Activated naive CD4-positive, alpha-beta T cell treated with anti-CD3 and anti-CD28 coated beads, Interleukin-2, amount 10 ng/mL, durations not matched to agents 7 days and 5 days (primary cell): ENCODE results near the gene RPS19.

Experiments used
- CTCF ChIA-PET: fragments of 350-600 bp; sonication (Branson Sonifier 250); formaldehyde crosslinking; loops from one replicate; lab custom pipeline; 2021; ENCODE audit warnings: antibody characterized with exemption; lab: Charles Lee
- DNase-seq: peaks from one replicate; pipeline ENCODE4 v3.0.0-alpha.2; 2020
- H3K27ac Mint-ChIP-seq: one replicate; pipeline ENCODE4 v1.8.0; 2021; ENCODE audit warnings: mild to moderate bottlenecking, moderate library complexity, mixed read lengths
- H3K27me3 Mint-ChIP-seq: one replicate; pipeline ENCODE4 v1.8.0; 2021; ENCODE audit warnings: mild to moderate bottlenecking, mixed read lengths
- H3K36me3 Mint-ChIP-seq: one replicate; pipeline ENCODE4 v1.8.0; 2021; ENCODE audit warnings: mixed read lengths
- H3K4me1 Mint-ChIP-seq: one replicate; pipeline ENCODE4 v1.8.0; 2021; ENCODE audit warnings: mixed read lengths
- H3K4me3 Mint-ChIP-seq: one replicate; pipeline ENCODE4 v1.8.0; 2021; ENCODE audit warnings: mild to moderate bottlenecking, moderate library complexity, mixed read lengths
- H3K9me3 Mint-ChIP-seq: one replicate; pipeline ENCODE4 v1.8.0; 2021; ENCODE audit warnings: mixed read lengths

RPS19 gene

DNA sequence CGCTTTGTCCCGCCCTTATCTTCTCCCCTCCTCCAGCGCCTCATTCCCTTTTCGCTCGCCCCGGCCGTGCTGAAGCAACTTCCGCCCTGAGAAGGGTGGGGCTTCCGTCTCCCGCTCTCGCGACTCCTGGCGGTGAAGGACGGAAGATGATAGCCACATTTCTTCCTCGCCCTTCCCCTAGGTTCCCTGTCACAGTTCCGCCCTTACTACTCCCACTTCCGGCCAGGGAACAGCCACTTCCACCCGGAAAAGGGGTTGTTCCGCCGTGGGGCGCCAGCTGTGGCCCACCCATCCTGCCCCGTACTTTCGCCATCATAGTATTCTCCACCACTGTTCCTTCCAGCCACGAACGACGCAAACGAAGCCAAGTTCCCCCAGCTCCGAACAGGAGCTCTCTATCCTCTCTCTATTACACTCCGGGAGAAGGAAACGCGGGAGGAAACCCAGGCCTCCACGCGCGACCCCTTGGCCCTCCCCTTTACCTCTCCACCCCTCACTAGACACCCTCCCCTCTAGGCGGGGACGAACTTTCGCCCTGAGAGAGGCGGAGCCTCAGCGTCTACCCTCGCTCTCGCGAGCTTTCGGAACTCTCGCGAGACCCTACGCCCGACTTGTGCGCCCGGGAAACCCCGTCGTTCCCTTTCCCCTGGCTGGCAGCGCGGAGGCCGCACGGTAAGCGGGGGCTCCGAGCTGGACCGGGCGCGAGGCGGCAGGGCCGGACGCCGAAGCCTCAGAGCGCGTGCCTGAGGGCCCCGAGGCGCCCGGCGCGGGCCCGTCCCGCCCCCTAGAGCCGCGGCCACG, at the start of gene RPS19:
TSS of gene RPS19 (plus strand) at position 638 of the 801 bp plus-strand sequence. CDS start 520 bp downstream, outside the sequence.
- Mint-ChIP-seq H3K4me3 (peak within 1 kb of the TSS; percentile 82), H3K4me1 (peaks cover 46% of the 10 kb centered on the region), H3K9me3 (no peaks in the 10 kb centered on the region), H3K27me3 (peaks cover 4% of the 10 kb centered on the region), H3K27ac (peak within 1 kb of the TSS; percentile 92), H3K36me3 (peaks cover 40% of the 10 kb centered on the region)
- DNase-seq: peak; percentile 98
- CTCF ChIA-PET: interaction anchor here (0.8 to 3.9 kb wide), 9 partner anchors 11 to 190 kb away, joined by 3 to 37 read pairs (median 5); partner anchors contain the start of gene RABAC1

DNA sequence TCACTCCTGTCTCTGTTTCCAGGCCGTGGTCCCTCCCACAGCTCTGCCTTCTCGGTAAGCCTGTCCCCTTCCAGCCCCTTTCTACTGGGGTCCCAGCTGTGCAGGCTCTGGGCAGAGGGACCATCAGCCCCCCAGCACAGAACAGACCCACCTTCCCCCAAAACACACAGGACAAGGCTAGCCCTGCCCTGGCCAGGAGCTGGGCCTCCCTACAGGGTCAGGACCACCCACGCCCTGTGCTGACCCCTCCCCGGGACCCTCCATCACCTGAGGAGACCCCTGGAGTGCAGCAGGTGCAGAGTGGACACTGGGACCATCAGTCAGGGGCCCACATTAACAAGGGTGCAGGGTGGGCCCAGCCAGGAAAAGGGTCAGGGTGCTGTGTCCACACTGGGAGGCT, 49.8 kb upstream of the RPS19 start:
- CTCF ChIA-PET: interaction anchor here (1.1 to 2.0 kb wide), 4 partner anchors 10 to 57 kb away, joined by 3 to 11 read pairs (median 6); partner anchors contain the start of gene CEACAM3
- Mint-ChIP-seq H3K27me3 (peaks cover 26% of the 10 kb centered on the region), H3K27ac (no peak overlapping the region), H3K4me3 (no peak overlapping the region), H3K4me1 (peaks cover 7% of the 10 kb centered on the region), H3K9me3 (no peaks in the 10 kb centered on the region), H3K36me3 (no peaks in the 10 kb centered on the region)
- DNase-seq: no peak

DNA sequence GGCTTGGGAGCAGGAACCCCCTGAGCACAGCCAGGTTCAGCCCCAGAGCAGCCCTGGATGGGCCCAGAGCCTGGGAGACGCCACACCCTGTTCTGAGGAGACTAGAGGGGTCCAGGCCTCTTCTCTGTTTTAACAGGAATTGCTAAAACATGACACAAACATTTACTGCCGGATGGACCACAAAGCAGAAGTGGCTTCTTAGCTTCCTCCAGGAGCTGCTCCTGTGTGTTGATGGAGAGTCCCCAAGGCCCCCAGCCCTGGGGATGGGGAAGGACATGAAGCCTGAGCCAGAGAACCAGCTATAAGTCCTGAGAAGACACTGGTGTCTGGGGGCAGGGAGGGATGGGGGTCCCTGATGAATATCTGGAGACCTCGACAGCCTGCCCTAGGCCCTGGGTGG, 49.0 kb upstream of the RPS19 start:
- no peaks in the 10 kb centered on the region for H3K36me3 Mint-ChIP-seq
- H3K4me3 Mint-ChIP-seq: no peak overlapping the region
- H3K4me1 Mint-ChIP-seq: peaks cover 9% of the 10 kb centered on the region
- CTCF ChIA-PET: interaction anchor here (1.1 to 2.0 kb wide), 5 partner anchors 10 to 58 kb away, joined by 3 to 11 read pairs (median 4); partner anchors contain the start of gene CEACAM3
- no peak overlapping the region for H3K27ac Mint-ChIP-seq
- no peak for DNase-seq
- H3K9me3 Mint-ChIP-seq: no peaks in the 10 kb centered on the region
- H3K27me3 Mint-ChIP-seq: peaks cover 26% of the 10 kb centered on the region

DNA sequence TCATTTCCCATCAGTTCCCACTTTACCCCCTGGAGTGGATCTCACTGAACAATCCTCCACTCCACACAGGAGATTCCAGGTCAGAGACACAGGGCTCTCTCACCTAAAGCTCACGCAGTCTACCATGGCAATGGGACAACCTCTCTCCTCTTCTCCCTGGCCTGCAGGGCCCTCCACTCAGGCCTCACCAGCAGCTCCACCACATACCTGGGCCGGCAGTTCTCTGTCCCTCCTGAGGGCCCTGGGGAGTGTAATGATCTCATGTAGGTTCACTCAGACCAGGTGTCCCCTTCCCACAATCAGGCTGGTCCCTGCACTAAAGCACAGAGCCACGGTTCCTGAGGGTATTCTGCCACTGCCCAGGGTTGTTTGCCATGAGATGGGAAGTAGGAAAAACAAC, 48.1 kb upstream of the RPS19 start:
- DNase-seq: no peak
- H3K27me3 Mint-ChIP-seq: peaks cover 26% of the 10 kb centered on the region
- no peak overlapping the region for H3K27ac Mint-ChIP-seq
- H3K36me3 Mint-ChIP-seq: no peaks in the 10 kb centered on the region
- H3K4me1 Mint-ChIP-seq: peaks cover 9% of the 10 kb centered on the region
- H3K9me3 Mint-ChIP-seq: no peaks in the 10 kb centered on the region
- no peak overlapping the region for H3K4me3 Mint-ChIP-seq
- CTCF ChIA-PET: interaction anchor here (1.4 kb wide), 1 partner anchor 24 kb away, joined by 4 read pairs; no protein-coding TSS in a partner anchor

DNA sequence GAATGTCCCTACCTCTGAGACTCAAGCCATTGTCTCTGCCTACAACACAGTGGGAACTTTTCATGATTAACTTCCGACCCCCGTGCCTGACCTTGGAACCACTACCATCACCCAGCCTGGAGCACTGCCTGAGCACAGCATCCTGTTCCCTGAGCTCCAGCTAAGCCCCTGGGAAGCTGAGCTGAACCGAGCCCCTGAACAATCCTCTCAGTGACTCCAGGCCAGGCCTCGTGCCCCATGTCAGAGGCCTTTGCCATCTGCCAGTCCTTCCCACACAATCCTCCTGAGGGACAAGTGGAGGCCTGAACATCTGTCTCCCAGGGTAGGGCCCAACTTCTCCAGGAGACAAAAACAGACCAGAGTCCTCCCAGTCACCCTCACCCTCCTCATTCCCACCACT, 46.1 kb upstream of the RPS19 start:
- no peaks in the 10 kb centered on the region for H3K36me3 Mint-ChIP-seq

DNA sequence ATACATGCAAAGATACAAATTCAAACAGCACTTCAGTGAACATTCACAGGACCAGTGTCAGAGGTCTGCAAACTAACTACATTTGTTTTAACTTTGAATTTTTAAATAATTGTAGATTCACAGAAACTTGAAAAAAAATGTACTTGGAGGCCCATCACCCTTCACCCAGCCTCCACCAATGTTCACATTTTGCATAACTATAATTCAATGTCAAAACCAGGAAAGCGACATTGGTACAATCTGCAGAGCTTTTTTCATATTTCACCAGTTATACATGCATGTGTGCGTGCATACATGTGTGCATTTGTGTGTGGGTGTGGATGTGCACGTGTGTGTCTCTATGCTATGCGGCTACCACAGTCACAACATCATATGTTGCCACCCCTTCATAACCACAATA, 44.8 kb upstream of the RPS19 start:
- H3K27me3 Mint-ChIP-seq: peaks cover 25% of the 10 kb centered on the region
- no peak overlapping the region for H3K27ac Mint-ChIP-seq
- no peaks in the 10 kb centered on the region for H3K36me3 Mint-ChIP-seq
- H3K4me1 Mint-ChIP-seq: peaks cover 9% of the 10 kb centered on the region
- CTCF ChIA-PET: interaction anchor here (14.0 kb wide), 1 partner anchor 22 kb away, joined by 158 read pairs; the partner anchor contains the start of gene CEACAM3
- DNase-seq: no peak
- H3K9me3 Mint-ChIP-seq: no peaks in the 10 kb centered on the region
- H3K4me3 Mint-ChIP-seq: no peak overlapping the region

More for the DNA sequence above, 46.1 kb upstream of the RPS19 start:
- DNase-seq: no peak
- CTCF ChIA-PET: interaction anchor here (0.8 to 14.0 kb wide), 3 partner anchors 21 to 61 kb away, joined by 3 to 158 read pairs (median 3); partner anchors contain the start of gene CEACAM3
- Mint-ChIP-seq H3K4me1 (peaks cover 9% of the 10 kb centered on the region), H3K27ac (no peak overlapping the region), H3K9me3 (no peaks in the 10 kb centered on the region), H3K4me3 (no peak overlapping the region), H3K27me3 (peaks cover 21% of the 10 kb centered on the region)

DNA sequence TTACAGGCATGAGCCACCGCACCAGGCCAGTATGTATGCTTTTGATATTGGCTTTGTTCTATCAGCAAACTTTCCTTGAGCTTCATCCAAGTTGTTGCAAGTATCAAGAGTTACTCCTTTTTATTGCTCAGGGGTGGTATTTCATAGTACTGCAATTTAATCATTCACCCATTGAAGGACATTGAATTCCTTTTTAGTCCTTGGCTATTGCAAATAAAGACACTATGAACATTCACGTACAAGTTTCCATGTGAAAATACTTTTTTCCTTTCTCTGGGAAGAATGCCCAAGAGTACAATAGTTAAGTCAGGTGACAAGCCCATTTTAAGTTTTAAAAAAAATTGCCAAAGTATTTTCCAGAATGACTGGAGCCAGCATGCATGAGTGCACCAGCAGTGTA, 43.3 kb upstream of the RPS19 start:
- no peaks in the 10 kb centered on the region for H3K9me3 Mint-ChIP-seq
- DNase-seq: no peak
- H3K27ac Mint-ChIP-seq: no peak overlapping the region
- H3K27me3 Mint-ChIP-seq: peaks cover 27% of the 10 kb centered on the region
- H3K36me3 Mint-ChIP-seq: no peaks in the 10 kb centered on the region
- peaks cover 9% of the 10 kb centered on the region for H3K4me1 Mint-ChIP-seq
- no peak overlapping the region for H3K4me3 Mint-ChIP-seq
- CTCF ChIA-PET: interaction anchor here (14.0 kb wide), 1 partner anchor 23 kb away, joined by 158 read pairs; the partner anchor contains the start of gene CEACAM3

DNA sequence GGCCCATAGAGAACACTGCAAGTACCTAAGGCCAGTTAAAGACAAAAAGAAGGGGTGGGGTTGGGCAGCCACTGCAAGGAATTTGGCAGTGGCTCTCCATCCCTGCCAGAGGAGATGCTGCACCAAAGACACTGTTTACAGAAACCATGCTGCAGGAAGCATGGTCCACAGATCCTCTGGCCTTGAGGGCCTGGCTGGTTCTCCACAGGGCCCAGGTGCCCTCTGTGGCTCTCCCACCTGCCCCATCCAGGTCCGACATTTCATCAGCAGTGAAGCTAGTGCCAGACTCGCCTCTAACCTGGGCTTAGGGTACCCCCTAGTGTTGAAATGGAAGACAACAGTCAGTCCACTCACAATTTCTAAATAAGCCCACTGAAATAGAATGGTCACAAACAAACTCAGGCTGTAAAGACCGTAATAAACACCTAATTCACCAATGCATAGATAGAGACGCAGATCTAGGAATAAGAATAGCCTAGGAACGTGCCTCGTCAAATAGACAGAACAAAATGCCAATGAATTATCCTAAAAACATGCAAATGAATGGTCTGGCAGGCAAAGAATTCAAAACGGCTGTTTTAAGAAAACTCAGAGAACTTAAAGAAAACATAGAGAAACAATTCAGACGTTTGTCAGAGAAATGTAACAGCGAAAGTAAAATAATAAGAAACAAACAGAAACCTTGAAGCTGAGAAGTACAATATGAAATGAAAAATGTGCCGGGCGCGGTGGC, 38.9 kb upstream of the RPS19 start:
- peaks cover 24% of the 10 kb centered on the region for H3K27me3 Mint-ChIP-seq
- H3K4me3 Mint-ChIP-seq: no peak overlapping the region
- CTCF ChIA-PET: interaction anchor here (0.7 to 14.0 kb wide), 10 partner anchors 10 to 172 kb away, joined by 3 to 158 read pairs (median 4); partner anchors contain the start of gene CEACAM3
- peak; percentile 64 for DNase-seq
- H3K9me3 Mint-ChIP-seq: no peaks in the 10 kb centered on the region
- H3K27ac Mint-ChIP-seq: no peak overlapping the region
- H3K4me1 Mint-ChIP-seq: no peaks in the 10 kb centered on the region
- H3K36me3 Mint-ChIP-seq: no peaks in the 10 kb centered on the region

DNA sequence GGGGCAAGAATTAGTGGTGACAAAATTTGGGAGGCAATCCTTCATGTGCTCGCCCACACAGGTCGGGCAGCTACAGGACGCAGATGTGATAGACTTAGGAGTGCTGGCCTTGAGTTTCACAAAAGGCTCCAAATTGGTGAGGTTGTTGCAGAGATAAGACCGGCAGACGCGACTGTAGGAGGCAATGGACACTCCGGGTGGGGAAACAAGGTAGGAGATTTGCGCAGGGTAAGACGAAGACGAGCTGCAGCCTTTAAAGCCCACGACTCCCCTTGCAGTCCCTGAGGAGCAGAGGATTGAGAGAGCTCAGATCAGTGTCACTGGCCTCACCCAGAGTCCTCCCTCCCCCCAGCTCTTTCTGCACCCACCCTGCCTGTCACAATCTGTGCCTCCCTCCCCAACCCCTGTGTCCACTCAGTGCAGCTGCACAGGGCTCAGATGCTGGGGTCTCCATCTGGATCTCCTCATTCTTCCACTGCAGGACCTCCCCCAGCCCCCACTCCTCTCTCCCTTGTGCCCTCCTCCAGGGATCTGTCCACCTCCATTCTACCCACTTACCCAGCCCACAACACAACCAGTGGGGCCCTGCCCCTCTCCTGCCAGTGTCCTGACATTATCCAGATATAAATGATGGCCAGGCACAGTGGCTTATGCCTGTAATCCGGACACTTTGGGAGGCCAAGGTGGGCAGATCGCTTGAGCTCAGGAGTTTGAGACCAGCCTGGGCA, 21.9 kb upstream of the RPS19 start:
- Mint-ChIP-seq H3K27ac (no peak overlapping the region), H3K27me3 (peaks cover 39% of the 10 kb centered on the region), H3K9me3 (no peaks in the 10 kb centered on the region), H3K4me3 (no peak overlapping the region), H3K4me1 (no peaks in the 10 kb centered on the region), H3K36me3 (no peaks in the 10 kb centered on the region)
- DNase-seq: no peak
- CTCF ChIA-PET: interaction anchor here (0.8 to 3.3 kb wide), 6 partner anchors 11 to 53 kb away, joined by 3 to 16 read pairs (median 4); no protein-coding TSS in a partner anchor

DNA sequence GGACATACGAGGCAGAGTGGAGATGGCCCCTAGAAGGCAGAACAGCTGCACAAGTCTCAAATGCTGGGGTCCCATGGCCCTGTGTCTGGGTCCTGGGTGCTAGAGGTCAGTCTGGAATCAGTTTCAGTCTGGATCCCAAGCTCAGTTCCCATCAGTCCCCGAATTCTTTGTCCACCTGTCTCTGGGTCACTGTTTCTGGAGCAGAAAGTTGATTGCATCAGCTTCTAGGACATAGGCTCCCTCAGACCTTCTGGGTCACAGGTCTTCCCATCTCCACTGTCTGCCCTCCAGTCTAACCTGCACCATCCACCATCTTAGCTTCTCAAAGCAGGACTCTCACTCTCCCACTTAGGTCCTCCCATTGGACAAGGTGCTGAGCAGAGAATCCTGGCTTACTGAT, 20.8 kb upstream of the RPS19 start:
- H3K27me3 Mint-ChIP-seq: peaks cover 48% of the 10 kb centered on the region
- H3K4me3 Mint-ChIP-seq: no peak overlapping the region
- CTCF ChIA-PET: interaction anchor here (0.6 to 1.0 kb wide), 2 partner anchors 37 to 189 kb away, joined by 3 read pairs; no protein-coding TSS in a partner anchor
- H3K27ac Mint-ChIP-seq: no peak overlapping the region
- no peaks in the 10 kb centered on the region for H3K4me1 Mint-ChIP-seq
- H3K9me3 Mint-ChIP-seq: no peaks in the 10 kb centered on the region
- no peaks in the 10 kb centered on the region for H3K36me3 Mint-ChIP-seq
- no peak for DNase-seq

DNA sequence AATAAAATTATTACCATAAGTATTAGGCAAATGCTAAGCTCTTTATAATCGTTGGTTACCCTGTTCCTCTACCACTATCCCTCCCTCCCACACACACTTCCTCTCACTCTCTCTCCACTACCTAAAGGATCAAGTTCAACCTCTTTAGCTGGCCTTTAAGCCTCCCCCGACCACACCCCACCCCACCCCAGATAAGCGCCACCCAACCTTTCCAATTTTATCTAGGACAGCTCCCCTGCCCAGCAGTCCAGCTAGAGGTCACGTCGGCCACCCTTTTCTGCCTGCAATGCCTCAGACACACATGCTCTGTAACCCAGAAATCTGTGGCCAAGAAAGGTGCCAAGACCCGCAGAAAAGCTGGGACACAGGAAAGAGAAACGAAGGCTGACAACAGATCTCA, 16.7 kb upstream of the RPS19 start:
- no peak overlapping the region for H3K4me3 Mint-ChIP-seq
- H3K4me1 Mint-ChIP-seq: no peaks in the 10 kb centered on the region
- no peak for DNase-seq
- no peak overlapping the region for H3K27ac Mint-ChIP-seq
- H3K9me3 Mint-ChIP-seq: no peaks in the 10 kb centered on the region
- H3K27me3 Mint-ChIP-seq: peaks cover 48% of the 10 kb centered on the region
- CTCF ChIA-PET: no interaction called here
- H3K36me3 Mint-ChIP-seq: no peaks in the 10 kb centered on the region

DNA sequence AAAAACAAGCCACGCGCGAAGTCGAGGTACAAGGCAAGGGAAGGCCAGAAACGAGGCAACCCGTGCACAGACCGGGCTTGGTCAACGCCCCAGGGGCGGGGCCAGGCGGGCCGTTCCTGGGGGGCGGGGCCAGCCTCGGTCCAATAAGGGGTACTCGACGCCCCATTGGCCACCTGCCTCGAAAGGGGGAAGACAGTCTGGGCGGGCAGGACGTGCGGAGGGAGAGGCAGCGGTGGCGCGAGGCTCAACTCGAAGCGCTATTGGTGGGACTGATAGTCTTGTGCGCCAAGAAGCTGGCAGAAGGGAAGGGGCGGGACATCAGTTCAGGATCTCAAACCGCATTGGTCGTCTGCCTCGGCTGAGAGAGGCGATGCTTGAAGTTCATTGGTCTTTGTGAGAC, 15.5 kb upstream of the RPS19 start, which contains the start of gene LYPD4:
TSS of gene LYPD4 (minus strand) at position 83 of the 400 bp plus-strand sequence. CDS start 5,398 bp downstream, outside the sequence.
- CTCF ChIA-PET: no interaction called here
- H3K27me3 Mint-ChIP-seq: peaks cover 42% of the 10 kb centered on the region
- no peak for DNase-seq
- no peaks in the 10 kb centered on the region for H3K9me3 Mint-ChIP-seq
- H3K36me3 Mint-ChIP-seq: no peaks in the 10 kb centered on the region
- H3K4me3 Mint-ChIP-seq: no peak within 1 kb of the TSS
- no peak within 1 kb of the TSS for H3K27ac Mint-ChIP-seq
- H3K4me1 Mint-ChIP-seq: no peaks in the 10 kb centered on the region

DNA sequence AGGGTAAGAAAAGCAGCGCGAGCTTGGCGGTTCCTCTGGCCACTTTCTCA, 15.2 kb upstream of the RPS19 start, which contains the start of gene DMRTC2:
TSS of gene DMRTC2 (plus strand) at position 42 of the 50 bp plus-strand sequence. CDS start 2,387 bp downstream, outside the sequence.
- no peaks in the 10 kb centered on the region for H3K9me3 Mint-ChIP-seq
- peaks cover 45% of the 10 kb centered on the region for H3K27me3 Mint-ChIP-seq
- DNase-seq: no peak
- H3K27ac Mint-ChIP-seq: no peak within 1 kb of the TSS
- H3K4me3 Mint-ChIP-seq: no peak within 1 kb of the TSS
- no peaks in the 10 kb centered on the region for H3K36me3 Mint-ChIP-seq
- H3K4me1 Mint-ChIP-seq: no peaks in the 10 kb centered on the region
- CTCF ChIA-PET: no interaction called here
